ENCODE measurements around the gene GPR89A. TPM values are rescaled to one million over a fixed set of nuclear protein-coding genes. Genes with fewer than 3 reads are reported as not detected.
"Not testable (repeated sequence)": the region's sequence is repeated elsewhere in the genome, so short reads cannot be mapped to it uniquely, and the experiment has no call there.

Gene GPR89A
- total RNA-seq, 1 experiment from 2014 or later, result 36.5 TPM

GRCh38 chr1:145717833-145718232 is 110.0 kb downstream of the GPR89A start:
- DNase-seq (ENCODE audit: low read depth), result no peak

GRCh38 chr1:145718465-145718864 is 110.7 kb downstream of the GPR89A start:
- not testable (repeated sequence) for DNase-seq (ENCODE audit: low read depth)

GRCh38 chr1:145719230-145720079 is 111.7 kb downstream of the GPR89A start, which contains the start of gene CD160:
CD160 (plus strand) TSS chr1:145719499; CDS start chr1:145728328, 8,829 bp downstream.
- DNase-seq (ENCODE audit: low read depth), result no peak

Other genes starting within 250 kb of the GPR89A start
- 2.2 and 2.5 TPM in 2 replicates for gene NBPF20, start 182.4 kb upstream of the GPR89A start, total RNA-seq (2014; rRNA removed; shearing (Covaris generic))
- gene PDZK1, start 99.4 kb downstream of the GPR89A start, total RNA-seq (2014; rRNA removed; shearing (Covaris generic)), result 0.69 and 1.3 TPM in 2 replicates
- gene CD160, start 111.5 kb downstream of the GPR89A start, total RNA-seq (2014; rRNA removed; shearing (Covaris generic)), result not detected in 2 replicates
- 7.2 and 8.9 TPM in 2 replicates for gene RNF115, start 216.1 kb downstream of the GPR89A start, total RNA-seq (2014; rRNA removed; shearing (Covaris generic))
- gene POLR3C, start 216.2 kb downstream of the GPR89A start, total RNA-seq (2014; rRNA removed; shearing (Covaris generic)), result 65.1 and 69.7 TPM in 2 replicates
- 1.8 and 3.2 TPM in 2 replicates for gene NUDT17, start 237.6 kb downstream of the GPR89A start, total RNA-seq (2014; rRNA removed; shearing (Covaris generic))

Data from Daoy (cell line).